ENCODE measurements around the gene AK8.

Gene AK8

DNA sequence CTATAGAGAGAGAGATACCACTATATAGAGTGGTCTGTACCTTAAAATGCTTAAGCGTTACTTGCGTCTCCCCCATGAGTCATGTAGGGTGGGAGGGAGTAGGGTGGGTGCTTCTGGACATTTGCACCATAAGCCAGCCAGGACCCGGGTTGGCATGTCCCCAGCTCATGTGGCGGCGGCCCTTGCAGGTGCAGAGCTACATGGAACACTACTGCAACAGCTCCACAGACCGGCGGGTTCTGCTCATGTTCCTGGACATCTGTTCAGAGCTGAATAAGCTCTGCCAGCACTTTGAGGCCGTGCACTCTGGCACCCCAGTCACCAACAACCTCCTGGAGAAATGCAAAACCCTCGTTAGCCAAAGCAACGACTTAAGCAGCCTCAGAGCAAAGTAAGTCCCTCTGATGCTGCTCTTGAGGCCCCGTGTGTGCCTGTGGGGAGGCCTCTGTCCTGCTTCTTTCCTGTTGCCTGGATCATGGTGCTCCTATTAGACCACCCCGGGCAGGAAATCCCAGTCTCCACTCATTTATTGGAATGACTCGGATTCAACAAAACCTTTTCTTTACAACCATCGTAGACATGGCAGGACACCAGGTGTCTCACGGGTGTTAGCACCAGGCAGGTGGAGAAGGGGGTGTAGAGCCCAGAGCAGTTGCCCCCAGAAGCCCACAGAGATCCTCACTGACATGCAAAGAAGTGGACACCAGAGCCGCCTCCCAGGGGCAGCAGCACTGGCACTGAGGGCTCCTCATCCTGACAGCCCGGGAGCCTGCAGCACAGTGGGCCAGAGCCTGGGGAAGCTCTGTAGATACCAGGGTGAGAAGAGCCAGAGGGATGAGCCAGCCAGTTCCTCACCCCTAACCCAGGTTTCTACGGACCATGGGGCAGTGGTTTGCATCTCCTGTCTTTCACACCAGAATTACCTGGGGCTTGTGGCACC is 9.4 kb upstream of the AK8 start:
- no peak for DNase-seq

DNA sequence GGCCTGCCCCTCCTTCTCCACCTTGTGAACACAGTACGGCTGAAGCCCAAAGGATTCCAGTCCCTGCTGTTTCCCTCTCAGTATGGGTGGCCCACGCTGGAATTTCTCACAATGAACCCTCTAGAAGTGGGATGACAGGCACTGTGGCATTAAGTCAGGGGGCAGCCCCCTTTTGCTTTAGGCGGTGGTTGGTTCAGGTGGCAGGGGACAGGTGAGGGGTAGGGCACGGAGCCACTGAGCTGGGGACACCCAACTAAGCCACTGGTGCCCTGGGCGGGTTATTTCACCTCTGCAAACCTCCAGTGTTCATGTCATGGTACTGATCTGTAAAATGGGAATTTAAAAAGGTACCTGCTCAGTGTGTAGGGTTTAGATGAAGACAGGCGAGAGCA is 8.2 kb upstream of the AK8 start:
- no peak for DNase-seq

DNA sequence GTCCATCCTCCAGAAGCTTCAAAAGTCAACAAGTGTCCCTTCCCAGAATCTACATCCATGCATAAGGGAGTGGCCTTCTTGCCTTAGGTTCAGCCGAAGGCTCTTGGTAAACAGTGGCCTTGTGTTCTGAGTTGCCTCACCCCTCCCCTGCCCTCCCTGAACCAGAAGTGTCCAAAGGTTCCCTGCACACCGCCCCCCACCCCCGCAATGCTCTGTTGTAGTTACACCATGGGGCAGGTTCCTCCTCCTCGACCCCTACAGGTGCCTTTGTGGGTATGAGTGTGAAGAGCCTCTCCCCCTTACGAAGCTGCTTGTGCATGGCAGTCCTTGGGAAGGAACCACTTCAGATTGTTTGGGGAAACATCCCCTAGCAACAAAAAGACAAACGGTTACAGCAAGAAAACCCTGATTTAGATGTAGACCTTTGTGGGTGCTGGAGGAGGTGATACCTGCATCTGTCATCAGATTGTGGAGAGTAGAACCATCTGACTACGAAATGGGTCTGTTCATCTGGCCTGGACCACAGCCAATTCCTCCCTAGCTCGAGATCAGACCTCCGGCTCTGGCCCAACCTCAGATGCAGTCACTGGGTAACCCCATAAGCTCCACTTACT is 7.7 kb upstream of the AK8 start:
- DNase-seq: peak; percentile 60

DNA sequence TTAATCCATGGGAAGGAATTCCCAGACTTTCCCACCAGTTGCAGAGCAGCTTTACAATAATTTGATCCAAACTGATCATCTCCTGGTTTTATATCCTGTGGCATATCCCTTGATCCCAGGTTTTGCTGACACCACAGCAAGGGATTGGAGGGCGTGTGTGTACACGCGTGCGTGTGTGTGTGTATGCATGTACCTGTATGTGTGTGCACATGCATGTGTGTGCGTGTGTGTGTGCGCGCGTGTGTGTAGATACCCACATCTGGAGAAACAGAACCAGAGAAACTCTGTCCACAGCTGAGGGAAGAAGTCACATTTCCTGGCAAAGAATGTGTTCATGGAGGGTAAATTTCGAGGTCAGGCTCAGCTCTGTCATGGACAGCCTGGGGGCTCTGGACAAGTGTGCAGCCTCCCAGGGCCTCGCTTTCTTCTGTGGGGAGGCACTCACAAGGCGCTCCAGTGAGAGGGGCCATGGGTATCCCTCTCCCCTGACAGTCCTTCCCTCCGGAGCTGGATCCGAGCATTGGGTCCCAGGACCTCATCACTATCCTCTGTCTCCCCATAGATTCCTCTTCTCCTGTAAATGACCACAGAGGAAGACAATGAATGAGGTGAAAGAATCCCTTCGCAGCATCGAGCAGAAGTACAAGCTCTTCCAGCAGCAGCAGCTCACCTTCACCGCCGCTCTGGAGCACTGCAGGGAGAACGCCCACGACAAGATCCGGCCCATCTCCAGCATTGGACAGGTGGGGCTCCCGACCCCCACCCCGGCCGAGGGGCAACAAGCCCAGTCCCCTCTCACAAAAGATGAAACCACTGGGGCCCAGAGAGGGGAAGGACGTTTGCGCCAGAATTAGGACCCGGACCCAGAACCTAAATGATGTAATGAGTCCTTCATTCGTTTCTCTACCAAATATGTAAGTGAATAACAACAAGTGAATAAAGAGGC is 5.5 kb upstream of the AK8 start:
- no peak for DNase-seq

DNA sequence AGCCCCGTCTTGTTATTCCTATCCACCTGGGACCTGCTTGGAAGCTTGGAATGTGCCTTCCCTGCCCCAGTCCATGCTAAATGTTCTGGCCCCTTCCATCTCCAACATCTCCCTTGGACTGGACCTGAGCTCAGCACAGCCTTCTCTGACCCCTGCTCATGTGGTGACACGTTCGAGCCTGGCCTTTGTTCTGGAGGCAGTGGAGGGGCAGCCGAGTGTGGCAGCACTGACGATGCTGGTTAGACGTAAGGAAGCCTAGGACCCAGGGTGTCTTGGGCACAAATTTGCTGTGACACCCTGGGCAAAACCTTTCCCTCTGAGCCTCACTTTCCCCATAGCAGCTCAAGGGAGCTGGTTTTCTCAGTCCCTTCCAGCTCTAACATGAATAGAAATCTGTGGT is 4.5 kb upstream of the AK8 start:
- no peak for DNase-seq

DNA sequence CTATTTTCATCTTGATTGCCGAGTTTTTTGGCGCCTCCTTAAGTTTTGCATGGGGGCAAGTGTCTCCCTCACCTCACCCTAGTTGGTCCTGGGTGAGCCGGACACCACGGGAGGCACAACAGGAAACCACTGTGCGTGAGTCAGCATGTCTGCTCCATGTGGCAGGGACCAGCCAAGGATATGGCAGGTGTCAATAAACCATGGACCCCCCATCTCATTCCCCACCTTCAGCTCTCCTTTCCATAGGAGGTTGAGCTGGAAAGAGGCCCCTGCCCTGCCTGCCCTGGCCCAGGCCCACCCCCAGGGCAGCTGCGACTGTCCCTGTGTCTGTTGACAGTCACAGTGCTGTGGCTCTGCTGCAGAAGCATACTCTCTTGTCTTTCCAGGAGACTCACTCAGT is 3.7 kb upstream of the AK8 start:
- no peak for DNase-seq

DNA sequence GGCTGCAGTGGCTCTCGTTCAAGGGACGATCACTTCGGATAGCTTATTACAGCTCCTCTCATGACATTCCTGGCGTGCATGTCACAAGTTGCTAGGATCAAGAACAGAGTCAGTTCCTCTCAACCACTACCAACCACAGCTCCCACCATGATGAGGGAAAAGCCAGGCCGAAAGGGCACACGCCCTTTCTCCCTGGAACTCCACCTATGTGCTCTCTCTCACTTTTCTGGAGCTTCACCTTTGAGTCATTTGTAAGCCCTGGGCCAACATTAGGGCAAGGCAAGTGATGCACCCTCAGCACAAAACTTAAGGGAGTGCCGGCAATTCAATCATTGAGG is 2.2 kb upstream of the AK8 start:
- no peak for DNase-seq

DNA sequence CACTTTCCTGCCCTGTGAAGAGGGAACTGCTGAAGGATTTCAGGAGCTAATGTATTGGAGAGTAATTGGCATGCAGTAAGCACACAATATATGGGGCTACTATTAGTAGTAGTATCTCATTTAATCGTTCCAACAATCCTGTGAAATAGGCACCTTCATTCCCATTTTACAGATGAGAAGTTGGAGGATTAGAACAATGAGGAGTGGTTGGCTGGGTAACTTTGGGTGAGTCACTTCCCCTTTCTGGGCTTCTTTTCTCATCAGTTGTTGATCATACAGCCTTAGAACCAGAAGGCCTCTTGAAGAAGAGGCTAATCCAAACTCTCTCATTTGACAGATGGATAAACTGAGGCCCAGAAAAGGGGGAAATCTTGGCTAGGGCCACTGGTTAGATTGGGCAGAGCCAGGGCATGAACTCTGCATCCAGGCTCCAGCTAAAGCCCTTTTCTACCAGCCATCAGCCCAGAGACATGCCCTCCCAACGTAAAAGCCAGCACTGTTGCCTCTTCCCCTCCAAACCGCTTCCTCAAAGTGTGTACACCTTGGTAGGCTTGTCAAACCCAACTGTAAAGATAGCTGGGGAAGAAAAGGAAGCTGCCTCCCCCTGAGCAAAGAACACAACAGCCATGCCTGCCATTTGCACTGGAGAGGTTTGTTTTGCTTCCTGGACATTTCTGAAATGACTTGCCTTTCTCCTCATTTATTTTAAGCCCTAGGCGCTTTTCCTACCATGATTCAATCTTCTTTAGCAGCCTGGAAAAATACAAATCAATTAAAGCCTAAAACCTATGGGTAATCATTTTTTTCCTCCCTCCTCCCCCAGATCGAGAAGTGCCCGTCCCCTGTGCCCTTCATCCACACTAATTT is 1.6 kb upstream of the AK8 start:
- no peak for DNase-seq

DNA sequence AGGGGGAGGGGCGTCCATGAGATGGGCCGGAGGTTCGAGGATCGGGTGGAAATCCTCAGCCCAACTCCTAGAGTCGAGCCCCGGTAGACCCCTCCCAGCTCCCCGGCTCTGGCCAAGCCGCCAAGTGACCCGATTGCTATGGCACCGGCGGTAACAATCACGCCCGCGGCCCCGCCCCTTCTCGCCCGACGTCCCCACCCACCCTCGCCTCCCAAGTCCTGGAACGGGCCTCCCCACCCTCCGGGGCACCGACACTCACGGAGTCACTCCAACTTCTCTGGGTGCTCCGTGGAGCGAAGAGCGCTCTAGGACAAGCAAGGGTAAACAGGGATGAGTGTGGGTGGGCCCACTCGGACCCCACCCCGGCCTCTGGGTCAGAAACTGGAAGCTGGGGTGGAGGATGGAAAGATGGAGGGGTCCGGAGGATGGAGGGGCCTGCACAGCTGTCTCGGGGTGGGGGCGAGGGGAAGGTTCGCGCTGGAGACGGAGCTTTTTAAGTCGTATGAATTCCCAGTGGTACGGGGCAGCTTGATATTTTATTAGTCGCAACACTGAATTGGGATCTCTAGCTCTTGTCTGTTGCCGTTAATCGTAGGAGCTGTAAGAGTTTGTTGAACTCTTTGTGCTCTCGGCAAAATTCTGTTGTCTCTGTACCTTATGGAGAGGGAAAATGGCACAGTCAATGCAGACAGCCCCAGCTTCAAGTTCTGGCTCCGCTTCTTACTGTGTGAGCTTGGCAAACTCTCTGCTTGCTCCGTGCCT is 792 bp upstream of the AK8 start, which contains the start of gene SPACA9:
Gene SPACA9, plus strand, starts transcription at position 204 of the 762 bp plus-strand sequence. CDS start 5,050 bp downstream, outside the sequence.
- DNase-seq: peak; percentile 9

DNA sequence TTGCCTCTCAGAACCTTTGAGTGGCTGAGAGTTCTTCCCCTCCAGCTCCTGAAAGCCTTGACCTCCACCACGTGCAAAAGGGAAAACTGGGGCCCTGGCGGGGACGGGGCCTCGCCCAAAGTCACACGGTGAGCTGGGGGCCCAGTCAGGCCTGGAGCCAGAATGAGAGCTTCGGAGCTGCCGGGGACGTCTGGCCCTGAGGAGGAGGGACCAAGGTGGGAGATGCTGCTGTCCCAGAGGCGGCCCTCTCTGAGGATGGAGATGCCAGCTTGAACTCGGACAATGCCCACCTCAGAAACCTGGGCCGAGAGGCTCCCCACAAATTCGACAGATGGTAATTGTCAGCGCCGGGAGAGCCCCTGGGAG is 643 bp downstream of the AK8 start:
- no peak for DNase-seq

DNA sequence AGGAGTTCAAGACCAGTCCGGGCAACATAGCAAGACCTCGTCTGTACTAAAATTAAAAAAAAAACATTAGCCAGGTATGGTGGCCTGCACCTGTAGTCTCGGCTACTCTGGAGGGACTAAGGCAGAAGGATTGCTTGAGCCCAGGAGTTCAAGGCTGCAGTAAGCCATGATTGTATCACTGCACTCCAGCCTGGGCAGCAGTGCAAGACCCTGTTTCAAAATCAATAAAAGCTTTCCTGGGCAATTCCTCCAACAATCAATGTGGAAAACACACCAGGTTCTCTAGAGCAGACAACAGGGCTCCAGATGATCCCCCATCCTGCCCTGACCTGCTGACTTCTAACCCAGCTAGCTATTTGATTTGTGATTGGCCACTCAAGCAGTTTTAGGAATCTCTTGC is 1.2 kb downstream of the AK8 start:
- no peak for DNase-seq

DNA sequence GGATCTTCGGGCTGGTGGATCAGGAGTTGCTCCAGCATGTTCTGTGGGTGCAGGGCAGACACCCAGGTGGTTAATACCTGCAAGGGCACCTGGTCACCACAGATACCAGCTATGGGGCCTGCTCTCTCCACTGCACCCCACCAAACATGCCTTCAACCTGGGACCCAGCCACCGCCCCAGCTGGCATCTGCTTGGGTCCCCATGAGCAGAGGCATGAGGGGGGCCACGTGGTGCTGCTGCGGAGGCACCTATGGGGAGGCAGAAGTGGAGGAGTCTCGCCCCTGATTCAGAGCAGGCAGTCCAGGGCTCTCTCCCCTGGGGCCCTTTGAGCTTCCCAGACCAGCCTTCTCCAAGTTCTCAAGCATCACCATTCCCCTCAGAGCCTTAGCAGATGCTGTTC is 2.9 kb downstream of the AK8 start:
- no peak for DNase-seq

DNA sequence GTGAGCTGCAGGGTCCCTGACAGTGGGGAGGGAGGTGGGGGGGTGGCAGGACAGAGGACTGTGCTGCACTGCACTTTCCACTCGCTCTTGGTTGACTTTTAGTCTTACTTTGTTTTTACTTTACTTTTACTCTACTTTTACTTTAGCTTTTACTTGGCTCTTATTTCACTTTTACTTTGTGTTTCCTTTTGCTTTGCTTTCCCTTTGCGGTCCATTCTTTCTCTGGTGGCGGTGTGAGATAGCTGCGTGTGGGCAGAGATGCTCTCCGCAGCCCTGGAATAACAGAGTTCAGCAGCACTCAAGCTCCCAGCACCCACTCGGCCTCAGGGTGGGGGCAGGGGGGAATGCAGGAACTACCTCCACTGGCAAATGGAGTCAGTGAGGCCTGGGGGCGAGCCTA is 4.7 kb downstream of the AK8 start:
- no peak for DNase-seq

DNA sequence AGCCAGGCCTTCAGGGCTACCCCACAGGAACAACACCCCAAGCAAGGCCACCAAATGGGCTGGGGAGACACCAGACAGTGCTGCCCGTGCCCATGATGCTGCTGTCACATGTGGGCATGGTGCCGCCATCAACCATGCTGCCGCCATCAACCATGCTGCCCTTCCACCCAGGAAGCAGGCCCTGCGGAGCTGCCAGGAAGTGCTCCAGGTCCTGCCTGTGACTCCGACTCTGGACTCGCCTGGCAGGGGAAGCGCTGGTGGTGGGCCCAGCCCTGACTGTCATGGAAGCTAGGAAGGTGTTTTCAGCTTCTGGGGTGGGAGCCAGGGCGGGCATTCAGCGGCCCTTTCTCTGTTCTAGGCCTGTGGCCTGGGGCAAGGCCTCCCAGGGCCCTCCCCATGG is 8.8 kb downstream of the AK8 start:
- no peak for DNase-seq

DNA sequence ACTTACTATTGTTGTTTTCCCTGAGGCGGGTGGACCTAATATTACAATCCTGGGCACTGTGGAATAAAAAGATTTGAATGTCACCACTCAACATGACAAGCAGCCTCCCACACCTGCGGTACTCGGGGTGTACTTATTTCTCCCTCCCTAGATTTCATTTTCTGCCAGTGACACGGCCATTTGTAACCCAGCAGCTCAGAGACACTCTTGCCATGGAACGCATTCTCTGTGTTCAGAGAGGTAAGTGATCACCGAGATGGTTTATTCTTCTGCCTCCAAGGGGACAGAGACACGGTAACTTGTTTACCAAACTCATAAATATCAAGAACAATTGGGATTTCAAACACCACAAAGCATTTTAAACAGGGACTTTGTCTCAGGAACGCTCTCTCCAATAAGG is 11.2 kb downstream of the AK8 start:
- no peak for DNase-seq

DNA sequence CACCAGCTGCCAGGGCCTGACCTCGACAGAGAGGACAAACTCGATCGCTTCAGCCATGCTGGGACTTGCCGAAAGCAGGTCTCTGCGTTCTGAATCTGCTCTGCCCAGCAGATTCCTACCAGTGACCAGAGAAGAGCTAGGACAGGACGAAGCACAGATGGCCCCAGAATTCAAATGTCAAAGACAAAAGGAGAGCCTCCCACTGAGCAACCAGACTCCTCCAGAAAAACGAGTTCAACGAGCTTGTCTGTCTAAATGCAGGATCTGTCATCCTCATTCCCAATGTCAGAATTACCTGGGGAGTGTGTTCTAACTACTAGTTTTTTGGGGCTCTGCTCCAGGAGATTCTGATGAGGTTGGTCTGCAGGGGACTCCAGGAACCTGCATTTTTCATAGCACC is 13.4 kb downstream of the AK8 start:
- no peak for DNase-seq

DNA sequence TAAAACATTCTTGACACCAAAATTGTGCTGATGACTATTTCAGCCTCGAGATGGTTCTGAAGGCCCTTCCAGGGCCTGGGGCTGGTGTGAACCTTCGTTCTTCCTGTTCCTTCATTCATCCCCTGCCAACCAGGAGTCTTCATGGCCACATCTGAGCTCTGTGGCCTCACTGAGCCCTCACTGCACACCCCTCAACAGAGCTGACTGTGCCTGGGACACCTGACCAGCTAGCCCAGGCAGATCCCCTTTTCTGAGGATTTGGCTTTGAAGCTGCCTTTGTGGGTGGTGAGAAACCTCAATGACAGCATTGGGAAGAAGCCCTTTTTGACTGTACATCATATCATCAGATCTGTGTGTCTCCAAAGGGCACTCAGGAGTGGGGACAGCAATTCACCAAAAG is 13.8 kb downstream of the AK8 start:
- no peak for DNase-seq

DNA sequence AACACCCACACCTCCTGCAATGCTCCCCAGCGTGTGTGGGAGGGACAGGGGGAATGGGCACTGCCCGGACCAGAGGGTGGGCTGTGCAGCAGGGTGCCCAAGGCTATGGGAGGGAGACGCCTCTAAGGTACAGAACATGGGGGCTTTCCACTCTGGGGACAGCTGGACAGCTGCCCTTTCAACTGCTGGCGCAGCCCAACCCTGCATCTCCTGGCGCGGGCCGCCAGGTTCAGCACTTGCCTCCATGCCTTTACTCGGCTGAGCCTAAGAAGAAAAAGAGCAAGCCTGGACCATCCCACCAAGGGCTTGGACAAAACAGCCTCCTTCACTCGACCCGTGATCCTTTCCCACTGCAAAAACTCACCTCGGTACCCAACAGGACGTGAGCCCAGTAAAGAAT is 15.0 kb downstream of the AK8 start:
- no peak for DNase-seq

DNA sequence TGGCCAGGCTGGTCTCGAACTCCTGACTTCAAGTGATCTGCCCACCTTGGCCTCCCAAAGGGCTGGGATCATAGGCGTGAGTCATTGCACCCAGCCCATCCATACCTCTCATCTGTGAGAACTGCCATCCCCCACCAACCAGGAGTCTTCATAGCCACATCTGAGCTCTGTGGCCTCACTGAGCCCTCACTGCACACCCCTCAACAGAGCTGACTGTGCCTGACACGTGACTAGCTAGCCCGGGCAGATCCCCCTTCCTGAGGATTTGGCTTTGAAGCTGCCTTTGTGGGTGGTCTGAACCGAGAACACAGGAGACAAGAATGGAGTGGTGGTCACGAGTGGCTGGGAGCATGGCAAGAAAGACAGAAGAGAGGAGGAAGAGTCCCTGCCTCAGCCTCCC is 15.6 kb downstream of the AK8 start:
- no peak for DNase-seq

DNA sequence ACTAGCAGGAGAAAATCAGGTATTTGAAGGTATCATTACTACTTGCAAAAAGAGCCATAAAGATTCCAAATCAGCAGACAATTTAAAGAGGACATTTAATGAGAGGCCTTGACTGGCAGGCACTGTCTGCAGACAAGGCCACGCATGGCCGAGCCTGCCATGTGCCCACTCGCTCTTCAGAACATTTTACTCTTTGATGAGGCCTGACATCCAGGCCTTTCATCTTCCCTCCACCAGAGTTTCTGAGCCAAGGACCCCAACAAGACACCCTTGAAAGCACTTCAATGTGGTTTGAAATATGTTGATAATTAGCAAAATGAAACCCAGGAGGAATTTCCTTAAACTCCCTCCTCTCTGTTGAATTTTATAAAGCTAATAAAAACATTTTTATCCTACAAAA is 16.4 kb downstream of the AK8 start:
- no peak for DNase-seq

DNA sequence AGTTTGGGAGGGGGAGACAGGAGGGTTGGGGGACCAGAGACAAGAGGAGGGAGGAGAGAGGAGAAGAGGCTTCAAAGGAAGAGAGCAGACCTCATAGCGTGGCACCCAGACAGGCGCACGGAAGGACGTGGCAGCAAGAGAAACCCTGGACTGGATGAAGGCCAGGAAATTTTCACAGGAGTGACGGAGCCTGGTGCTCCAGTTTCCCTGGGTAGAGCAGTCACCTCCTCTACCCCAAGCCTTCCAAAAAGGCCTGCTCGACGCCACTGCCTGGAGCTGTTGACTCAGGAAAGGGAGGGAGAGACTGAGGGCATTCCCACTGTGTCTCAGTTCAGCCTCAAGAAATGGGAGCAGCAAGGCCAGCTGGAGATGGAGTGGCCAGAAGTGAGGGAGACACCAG is 19.3 kb downstream of the AK8 start:
- DNase-seq: no peak

Measured in DMS79 (cell line).